Ascending aorta (tissue), 2 donors: ENCODE results near the gene RASSF9. TPM values are rescaled to one million over a fixed set of nuclear protein-coding genes. Genes with fewer than 3 reads are reported as not detected.

ENCODE experiments used
- DNase-seq, 2 donors: peaks; one replicate each; pipeline ENCODE4 v3.0.0-alpha.2; 2019; ENCODE audit warnings: low spot score in 2 of 2
- H3K27ac ChIP-seq, 2 donors: fragments of 200-600 bp; sonication (generic); one replicate each; pipeline ENCODE4 v1.5.1; 2016 to 2017; ENCODE audit warnings: mild to moderate bottlenecking in 1 of 2
- H3K27me3 ChIP-seq: fragments of 200-600 bp; sonication (generic); one replicate; pipeline ENCODE4 v1.5.1; 2017
- H3K36me3 ChIP-seq, 2 donors: fragments of 200-600 bp; sonication (generic); one replicate each; pipeline ENCODE4 v1.5.1; 2016
- H3K4me1 ChIP-seq, 2 donors: fragments of 200-600 bp; sonication (generic); one replicate each; pipeline ENCODE4 v1.5.1; 2016 to 2017; ENCODE audit warnings: mild to moderate bottlenecking in 1 of 2
- H3K4me3 ChIP-seq, 2 donors: fragments of 200-600 bp; sonication (generic); one replicate each; pipeline ENCODE4 v1.5.1; 2016 to 2017; ENCODE audit warnings: mild to moderate bottlenecking in 1 of 2
- H3K9me3 ChIP-seq, 2 donors: fragments of 200-600 bp; sonication (generic); one replicate each; pipeline ENCODE4 v1.5.1; 2016
- intact Hi-C: fragments of 100-400 bp; cut with DNase I; formaldehyde crosslinking; loops from one replicate; pipeline ENCODE4 v1.15.1; 2023
- total RNA-seq: library from RNA; depleted of rRNA; stranded (reverse); fragments of >200 nt; gene quantifications from one replicate; pipeline ENCODE4 v1.1.0, GENCODE V29; 2016
- TF ChIP-seq, protein P1 (sequence below), 3 experiments: fragments of 200-600 bp in 2 of 3; fragments of 450-650 bp in 1 of 3; sonication (generic) in 2 of 3; IDR thresholded peaks; one replicate each; pipeline ENCODE4 v1.5.1; 2016 to 2019; ENCODE audit warnings: antibody characterized with exemption in 3 of 3, mild to moderate bottlenecking in 1 of 3, moderate library complexity in 1 of 3

RASSF9 gene
- total RNA-seq, 1 donor from 2014 or later: 1.9 TPM

- intact Hi-C loops: no loop called here
- no peak overlapping the region for H3K27ac ChIP-seq
These were observed 30.6 kb downstream of the RASSF9 start for GRCh38 chr12:85805654-85806053.

GRCh38 chr12:85804663-85805062, 31.5 kb downstream of the RASSF9 start:
- H3K36me3 ChIP-seq: peaks cover 3 to 19% of the 10 kb centered on the region in 2 donors
- H3K4me1 ChIP-seq: peaks cover 0 to 6% of the 10 kb centered on the region in 2 donors
- no peak overlapping the region for H3K4me3 ChIP-seq
- DNase-seq: no peak
- no peaks in the 10 kb centered on the region for H3K27me3 ChIP-seq
- no peak overlapping the region for H3K27ac ChIP-seq
- H3K9me3 ChIP-seq: no peaks in the 10 kb centered on the region
- TF ChIP-seq, protein P1, sequence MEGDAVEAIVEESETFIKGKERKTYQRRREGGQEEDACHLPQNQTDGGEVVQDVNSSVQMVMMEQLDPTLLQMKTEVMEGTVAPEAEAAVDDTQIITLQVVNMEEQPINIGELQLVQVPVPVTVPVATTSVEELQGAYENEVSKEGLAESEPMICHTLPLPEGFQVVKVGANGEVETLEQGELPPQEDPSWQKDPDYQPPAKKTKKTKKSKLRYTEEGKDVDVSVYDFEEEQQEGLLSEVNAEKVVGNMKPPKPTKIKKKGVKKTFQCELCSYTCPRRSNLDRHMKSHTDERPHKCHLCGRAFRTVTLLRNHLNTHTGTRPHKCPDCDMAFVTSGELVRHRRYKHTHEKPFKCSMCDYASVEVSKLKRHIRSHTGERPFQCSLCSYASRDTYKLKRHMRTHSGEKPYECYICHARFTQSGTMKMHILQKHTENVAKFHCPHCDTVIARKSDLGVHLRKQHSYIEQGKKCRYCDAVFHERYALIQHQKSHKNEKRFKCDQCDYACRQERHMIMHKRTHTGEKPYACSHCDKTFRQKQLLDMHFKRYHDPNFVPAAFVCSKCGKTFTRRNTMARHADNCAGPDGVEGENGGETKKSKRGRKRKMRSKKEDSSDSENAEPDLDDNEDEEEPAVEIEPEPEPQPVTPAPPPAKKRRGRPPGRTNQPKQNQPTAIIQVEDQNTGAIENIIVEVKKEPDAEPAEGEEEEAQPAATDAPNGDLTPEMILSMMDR (IDR thresholded peaks at IDR 0.05): no peak
- intact Hi-C loops: no loop called here

More at GRCh38 chr12:85805654-85806053, 30.6 kb downstream of the RASSF9 start:
- no peaks in the 10 kb centered on the region for H3K27me3 ChIP-seq
- TF ChIP-seq, protein P1 (IDR thresholded peaks at IDR 0.05): no peak
- peaks cover 0 to 6% of the 10 kb centered on the region in 2 donors for H3K4me1 ChIP-seq
- no peaks in the 10 kb centered on the region for H3K9me3 ChIP-seq
- DNase-seq: no peak
- H3K4me3 ChIP-seq: no peak overlapping the region
- peaks cover 3 to 19% of the 10 kb centered on the region in 2 donors for H3K36me3 ChIP-seq

- intact Hi-C loops: no loop called here
- TF ChIP-seq, protein P1 (IDR thresholded peaks at IDR 0.05): no peak
- H3K4me3 ChIP-seq: no peak overlapping the region
- H3K27ac ChIP-seq: no peak overlapping the region
- H3K4me1 ChIP-seq: peaks cover 0 to 6% of the 10 kb centered on the region in 2 donors
- H3K27me3 ChIP-seq: no peaks in the 10 kb centered on the region
- DNase-seq: no peak
- no peaks in the 10 kb centered on the region for H3K9me3 ChIP-seq
- H3K36me3 ChIP-seq: peaks cover 3 to 19% of the 10 kb centered on the region in 2 donors
These were observed 32.3 kb downstream of the RASSF9 start for GRCh38 chr12:85803923-85804322.

DNA sequence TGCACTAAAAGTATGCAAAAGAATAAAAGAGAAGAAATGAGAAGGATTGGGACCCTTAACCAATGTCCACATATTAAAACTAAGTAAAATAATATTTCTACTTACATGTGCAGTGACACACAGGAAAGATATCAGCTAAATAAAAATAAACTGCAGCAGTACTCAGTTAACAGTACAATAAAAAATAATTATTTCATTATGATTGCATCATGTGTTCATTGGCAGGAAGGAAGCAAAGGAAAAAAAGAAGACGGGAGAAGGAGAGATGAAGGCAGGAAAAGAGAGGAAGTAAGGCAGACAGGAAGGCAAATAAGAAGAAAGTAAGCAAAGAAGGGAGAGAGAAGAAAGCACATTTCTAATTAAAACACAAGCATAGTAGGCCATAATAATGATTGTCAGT, 33.0 kb downstream of the RASSF9 start:
- Histone ChIP-seq H3K27ac (no peak overlapping the region), H3K36me3 (peaks cover 3 to 19% of the 10 kb centered on the region in 2 donors), H3K4me3 (no peak overlapping the region), H3K27me3 (no peaks in the 10 kb centered on the region), H3K4me1 (peaks cover 0 to 6% of the 10 kb centered on the region in 2 donors), H3K9me3 (no peaks in the 10 kb centered on the region)
- intact Hi-C loops: no loop called here
- TF ChIP-seq, protein P1 (IDR thresholded peaks at IDR 0.05): no peak
- DNase-seq: no peak

DNA sequence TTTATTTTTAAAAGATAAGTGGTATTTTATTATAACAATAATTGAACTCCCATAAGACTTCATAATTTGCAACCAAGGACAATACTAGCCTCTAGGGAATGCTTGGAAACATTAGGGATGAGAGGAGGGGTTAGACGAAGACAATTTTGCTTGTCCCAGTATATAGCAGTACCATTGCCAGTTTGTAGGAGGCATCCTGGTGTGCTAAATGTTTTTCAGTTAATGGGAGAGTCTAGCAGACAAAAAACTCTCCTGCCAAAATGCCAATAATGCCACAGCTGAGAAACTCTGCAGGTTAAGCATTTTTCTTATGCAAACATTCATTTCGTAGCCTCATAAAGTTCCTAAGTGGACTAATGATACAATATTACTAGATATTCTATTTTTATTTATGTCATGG, 38.1 kb downstream of the RASSF9 start:
- intact Hi-C loops: no loop called here
- TF ChIP-seq, protein P1 (IDR thresholded peaks at IDR 0.05): no peak
- no peaks in the 10 kb centered on the region for H3K36me3 ChIP-seq
- peaks cover 0 to 4% of the 10 kb centered on the region in 2 donors for H3K4me1 ChIP-seq
- no peak overlapping the region for H3K4me3 ChIP-seq
- H3K27ac ChIP-seq: no peak overlapping the region
- no peak for DNase-seq
- no peaks in the 10 kb centered on the region for H3K27me3 ChIP-seq
- H3K9me3 ChIP-seq: no peaks in the 10 kb centered on the region

GRCh38 chr12:85796001-85796400, 40.2 kb downstream of the RASSF9 start:
- TF ChIP-seq, protein P1 (IDR thresholded peaks at IDR 0.05): no peak

More at GRCh38 chr12:85796001-85796400, 40.2 kb downstream of the RASSF9 start:
- no peak overlapping the region for H3K4me3 ChIP-seq
- no peaks in the 10 kb centered on the region for H3K36me3 ChIP-seq
- H3K27ac ChIP-seq: no peak overlapping the region
- intact Hi-C loops: no loop called here
- H3K4me1 ChIP-seq: no peaks in the 10 kb centered on the region
- H3K9me3 ChIP-seq: no peaks in the 10 kb centered on the region
- no peaks in the 10 kb centered on the region for H3K27me3 ChIP-seq
- DNase-seq: no peak
